Mucosa of descending colon (tissue), 3 donors: ENCODE results near the gene RIN3. TPM values are rescaled to one million over a fixed set of nuclear protein-coding genes. Genes with fewer than 3 reads are reported as not detected.

Experiments used
- ATAC-seq: fragments of 200-7000 bp; cut with Tn5 transposase; one replicate; pipeline ENCODE4 v1.9.1; 2020; ENCODE audit warnings: mild to moderate bottlenecking, moderate library complexity
- DNase-seq, 3 donors: peaks; one replicate each; pipeline ENCODE4 v3.0.0-alpha.2; 2020
- H3K36me3 ChIP-seq: fragments of 200-600 bp; one replicate; pipeline ENCODE4 v1.8.0; 2021; ENCODE audit warnings: low read depth, mild to moderate bottlenecking
- H3K4me1 ChIP-seq: fragments of 200-600 bp; one replicate; pipeline ENCODE4 v1.8.0; 2021; ENCODE audit warnings: low read depth, mild to moderate bottlenecking
- H3K4me3 ChIP-seq: fragments of 200-600 bp; one replicate; pipeline ENCODE4 v1.8.0; 2021; ENCODE audit warnings: mild to moderate bottlenecking
- H3K9me3 ChIP-seq: fragments of 200-600 bp; one replicate; pipeline ENCODE4 v1.8.0; 2021; ENCODE audit warnings: mild to moderate bottlenecking
- CTCF ChIP-seq: fragments of 200-600 bp; IDR thresholded peaks from one replicate; pipeline ENCODE4 v1.8.0; 2022; ENCODE audit warnings: antibody characterized with exemption, mild to moderate bottlenecking
- intact Hi-C, 2 donors: fragments of 100-400 bp; cut with DNase I in 1 of 2; cut with micrococcal nuclease in 1 of 2; formaldehyde crosslinking; loops; one replicate each; pipeline versions ENCODE4 v1.11.0 to v1.11.1; 2022; cut with DNase I, micrococcal nuclease
- total RNA-seq, 3 donors: library from RNA; stranded (reverse); fragmentation: NEBNext Ultra II Directional in 2 of 3; extraction: Animal tissue kit (Norgen Biotek cat#: 25700) in 2 of 3; gene quantifications; one replicate each; pipeline versions ENCODE4 v1.2.1 to v1.2.4, GENCODE V29; 2021 to 2023
- donor health status: DM: no; HTN: no; CAD: no; lungs with moderate emphysema.
- donor health status: DM: no; HTN: no; CAD: no.
- donor health status: DM: no; HTN: yes; CAD: no.

The RIN3 gene
- total RNA-seq, 3 donors from 2014 or later, result 26.2 to 51.0 (median 32.9) TPM

DNA sequence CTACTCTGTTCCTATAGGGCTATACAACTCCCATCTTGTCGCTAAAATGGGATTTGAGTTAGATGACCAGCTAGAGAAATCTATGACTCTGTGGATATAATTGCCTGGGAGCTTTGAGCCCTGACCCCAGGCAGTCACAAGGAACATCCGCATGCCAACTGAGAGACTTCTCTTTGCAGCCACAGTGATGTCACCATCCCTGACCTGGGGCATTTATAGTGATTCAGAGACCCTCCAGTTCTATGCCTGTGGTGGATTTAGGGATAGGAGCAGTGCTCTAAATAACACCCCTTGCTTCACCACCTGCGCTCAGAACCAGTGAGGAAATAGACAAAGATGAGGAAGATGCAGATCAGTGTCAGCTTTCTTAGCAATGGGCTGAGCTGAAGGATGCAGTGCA, 86.2 kb downstream of the RIN3 start:
- DNase-seq (no peak), ATAC-seq (no peak)
- intact Hi-C loops, result no loop called here
- Histone ChIP-seq H3K9me3 (no peaks in the 10 kb centered on the region), H3K4me3 (no peak overlapping the region), H3K4me1 (no peaks in the 10 kb centered on the region), H3K36me3 (no peaks in the 10 kb centered on the region)
- TF ChIP-seq CTCF, result no peak

GRCh38 chr14:92600318-92601053, 86.9 kb downstream of the RIN3 start:
- H3K9me3 ChIP-seq, result no peaks in the 10 kb centered on the region
- DNase-seq (no peak), ATAC-seq (peak; percentile 39)
- intact Hi-C loops, result no loop called here
- no peak for TF ChIP-seq CTCF
- H3K4me3 ChIP-seq, result no peak overlapping the region
- H3K36me3 ChIP-seq, result no peaks in the 10 kb centered on the region
- no peaks in the 10 kb centered on the region for H3K4me1 ChIP-seq

DNA sequence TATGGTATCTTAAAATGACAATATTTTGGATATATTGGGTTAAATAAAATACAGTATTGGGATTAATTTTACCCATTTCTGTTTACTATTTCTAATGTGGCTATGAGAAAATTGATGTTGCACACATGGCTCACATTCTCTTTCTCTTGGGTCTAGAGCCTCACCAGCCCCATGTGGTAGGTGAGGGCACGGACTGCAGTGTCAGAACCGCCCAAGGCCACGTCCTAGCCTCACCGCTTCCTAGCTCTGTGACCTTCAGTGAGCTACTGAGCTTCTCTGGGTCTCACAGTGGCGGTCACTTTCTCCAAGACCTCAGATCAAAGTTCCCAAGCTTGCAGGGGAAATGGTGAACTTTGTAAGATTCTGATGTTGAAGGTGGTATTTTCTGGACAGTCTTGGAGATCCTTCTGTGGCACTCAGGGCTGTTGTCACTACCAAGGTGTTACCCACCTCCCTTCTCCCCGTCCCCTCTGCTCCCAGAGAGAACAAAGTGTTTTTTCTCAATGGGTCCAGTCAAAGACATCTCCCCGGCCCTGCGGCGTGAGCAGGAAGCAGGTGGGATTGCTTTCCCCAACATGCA, 87.6 kb downstream of the RIN3 start:
- Histone ChIP-seq H3K4me3 (no peak overlapping the region), H3K4me1 (no peaks in the 10 kb centered on the region), H3K36me3 (no peaks in the 10 kb centered on the region), H3K9me3 (no peaks in the 10 kb centered on the region)
- TF ChIP-seq CTCF, result no peak
- ATAC-seq (no peak), DNase-seq (no peak)
- intact Hi-C loops, result no loop called here

- no peaks in the 10 kb centered on the region for H3K36me3 ChIP-seq
- H3K4me3 ChIP-seq, result no peak overlapping the region
- DNase-seq, result no peak
- no peaks in the 10 kb centered on the region for H3K9me3 ChIP-seq
- no peak for TF ChIP-seq CTCF
- intact Hi-C loops, result no loop called here
- no peaks in the 10 kb centered on the region for H3K4me1 ChIP-seq
- ATAC-seq, result no peak
Observed at GRCh38 chr14:92601757-92602417, 88.3 kb downstream of the RIN3 start.

GRCh38 chr14:92603309-92604242, 90.0 kb downstream of the RIN3 start:
- TF ChIP-seq CTCF, result no peak
- intact Hi-C loops, result no loop called here
- Histone ChIP-seq H3K36me3 (no peaks in the 10 kb centered on the region), H3K4me1 (peaks cover 8% of the 10 kb centered on the region), H3K9me3 (no peaks in the 10 kb centered on the region), H3K4me3 (no peak overlapping the region)
- ATAC-seq, result no peak
- no peak for DNase-seq
